ENCODE results near the gene B3GAT1.

- TF ChIP-seq, protein P1, sequence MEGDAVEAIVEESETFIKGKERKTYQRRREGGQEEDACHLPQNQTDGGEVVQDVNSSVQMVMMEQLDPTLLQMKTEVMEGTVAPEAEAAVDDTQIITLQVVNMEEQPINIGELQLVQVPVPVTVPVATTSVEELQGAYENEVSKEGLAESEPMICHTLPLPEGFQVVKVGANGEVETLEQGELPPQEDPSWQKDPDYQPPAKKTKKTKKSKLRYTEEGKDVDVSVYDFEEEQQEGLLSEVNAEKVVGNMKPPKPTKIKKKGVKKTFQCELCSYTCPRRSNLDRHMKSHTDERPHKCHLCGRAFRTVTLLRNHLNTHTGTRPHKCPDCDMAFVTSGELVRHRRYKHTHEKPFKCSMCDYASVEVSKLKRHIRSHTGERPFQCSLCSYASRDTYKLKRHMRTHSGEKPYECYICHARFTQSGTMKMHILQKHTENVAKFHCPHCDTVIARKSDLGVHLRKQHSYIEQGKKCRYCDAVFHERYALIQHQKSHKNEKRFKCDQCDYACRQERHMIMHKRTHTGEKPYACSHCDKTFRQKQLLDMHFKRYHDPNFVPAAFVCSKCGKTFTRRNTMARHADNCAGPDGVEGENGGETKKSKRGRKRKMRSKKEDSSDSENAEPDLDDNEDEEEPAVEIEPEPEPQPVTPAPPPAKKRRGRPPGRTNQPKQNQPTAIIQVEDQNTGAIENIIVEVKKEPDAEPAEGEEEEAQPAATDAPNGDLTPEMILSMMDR (IDR thresholded peaks at IDR 0.05): no peak
- TF ChIP-seq POLR2A (IDR thresholded peaks at IDR 0.05): no peak
Observed at GRCh38 chr11:134332782-134333181, 79.3 kb downstream of the B3GAT1 start.

Measured in adrenal gland (tissue), 5 donors.